HCT116 (cell line): ENCODE measurements around the gene RYR2. TPM values are rescaled to one million over a fixed set of nuclear protein-coding genes. Genes with fewer than 3 reads are reported as not detected.

Experiments used
- ATAC-seq: fragments of 200-7000 bp; cut with Tn5 transposase; 2 replicates; pipeline ENCODE4 v1.9.1; 2020; ENCODE audit warnings: mild to moderate bottlenecking, moderate library complexity
- BruUV-seq: library from RNA; stranded (reverse); fragments of 400-500 nt; replicated peaks from 2 replicates; lab custom pipeline; 2021; lab: Mats Ljungman, UMichigan
- CTCF ChIA-PET: fragments of 300-600 bp; sonication (Branson Sonifier 250); formaldehyde crosslinking; loops from one replicate; lab custom pipeline; 2021; ENCODE audit warnings: antibody characterized with exemption; lab: Charles Lee
- POLR2A ChIA-PET: fragments of 300-600, 350-600 bp; sonication (Branson Sonifier 250); formaldehyde crosslinking; loops from one replicate; lab custom pipeline; 2021; ENCODE audit warnings: antibody characterized with exemption; lab: Charles Lee
- RAD21 ChIA-PET, 2 experiments: fragments of 300-600 bp; sonication (Branson Sonifier 250); formaldehyde crosslinking; loops; one replicate each; lab custom pipeline; 2023; ENCODE audit warnings: low total read pairs in 2 of 2; ENCODE audit not compliant: uncharacterized antibody in 2 of 2, unreplicated experiment in 2 of 2, low non-redundant PET in 1 of 2; lab: Charles Lee
- DNase-seq: peaks from one replicate; pipeline ENCODE4 v3.0.0-alpha.2; 2010; ENCODE audit warnings: low read depth, low spot score
- H2AFZ ChIP-seq: fragments of 200-600 bp; shearing (Covaris generic), sonication (generic); 2 replicates; pipeline ENCODE4 v1.6.1; 2017; ENCODE audit warnings: low read depth, mixed run types, mixed read lengths, antibody characterized with exemption, low read length; ENCODE audit not compliant: poor library complexity, severe bottlenecking
- H3K27ac ChIP-seq: 2 replicates; pipeline ENCODE4 v1.5.1; 2012; ENCODE audit warnings: low read depth, low read length
- H3K27me3 ChIP-seq: fragments of 200-600 bp; sonication (generic); 2 replicates; pipeline ENCODE4 v1.6.1; 2016; ENCODE audit warnings: mixed run types, low read length, mixed read lengths; ENCODE audit not compliant: insufficient read depth
- H3K36me3 ChIP-seq, 2 experiments: fragments of 200-500 bp in 1 of 2; fragments of 200-600 bp in 1 of 2; sonication (Bioruptor generic) in 1 of 2; sonication (generic) in 1 of 2; 2 replicates each; pipeline versions ENCODE4 v1.5.1 to v1.6.1; 2014 to 2016; ENCODE audit warnings: low read length in 2 of 2, inconsistent platforms in 1 of 2, mixed read lengths in 1 of 2, mixed run types in 1 of 2; ENCODE audit not compliant: insufficient read depth in 2 of 2, control insufficient read depth in 1 of 2
- H3K4me1 ChIP-seq, 2 experiments: fragments of 200-600 bp in 1 of 2; sonication (generic) in 1 of 2; 2 replicates each; pipeline versions ENCODE4 v1.5.1 to v1.6.1; 2012 to 2017; ENCODE audit warnings: low read length in 2 of 2, inconsistent platforms in 1 of 2, mild to moderate bottlenecking in 1 of 2, mixed read lengths in 1 of 2, mixed run types in 1 of 2, moderate library complexity in 1 of 2; ENCODE audit not compliant: insufficient read depth in 2 of 2, control insufficient read depth in 1 of 2
- H3K4me2 ChIP-seq: fragments of 200-600 bp; sonication (generic); 2 replicates; pipeline ENCODE4 v1.6.1; 2017; ENCODE audit warnings: mixed run types, low read length, mixed read lengths
- H3K4me3 ChIP-seq, 2 experiments: fragments of 200-600 bp in 1 of 2; sonication (generic) in 1 of 2; replicated peaks in 1 of 2; 2 replicates each; pipeline ENCODE4 v1.5.1; 2011 to 2016; ENCODE audit warnings: low read length in 2 of 2, control low read depth in 1 of 2, low read depth in 1 of 2, mild to moderate bottlenecking in 1 of 2, mixed read lengths in 1 of 2, mixed run types in 1 of 2
- H3K79me2 ChIP-seq: fragments of 200-600 bp; sonication (generic); 2 replicates; pipeline ENCODE4 v1.6.1; 2017; ENCODE audit warnings: mild to moderate bottlenecking, mixed run types, low read length, moderate library complexity, mixed read lengths; ENCODE audit not compliant: insufficient read depth
- H3K9ac ChIP-seq: fragments of 200-600 bp; sonication (generic); 2 replicates; pipeline ENCODE4 v1.6.1; 2016; ENCODE audit warnings: low read length, mixed read lengths
- H3K9me2 ChIP-seq: fragments of 200-600 bp; sonication (generic), shearing (Covaris generic); 2 replicates; pipeline ENCODE4 v1.6.1; 2017; ENCODE audit warnings: mixed run types, mild to moderate bottlenecking, moderate library complexity; ENCODE audit not compliant: insufficient read depth
- H3K9me3 ChIP-seq, 2 experiments: fragments of 200-500 bp in 1 of 2; fragments of 200-600 bp in 1 of 2; sonication (Bioruptor generic) in 1 of 2; sonication (generic) in 1 of 2; 2 replicates each; pipeline ENCODE4 v1.6.1; 2014 to 2017; ENCODE audit warnings: low read length in 2 of 2, mixed read lengths in 2 of 2, inconsistent platforms in 1 of 2, low read depth in 1 of 2, mild to moderate bottlenecking in 1 of 2, mixed run types in 1 of 2, moderate library complexity in 1 of 2; ENCODE audit not compliant: control insufficient read depth in 1 of 2, insufficient read depth in 1 of 2
- H4K20me1 ChIP-seq: fragments of 200-600 bp; sonication (generic), shearing (Covaris generic); 2 replicates; pipeline ENCODE4 v1.6.1; 2017; ENCODE audit warnings: mixed run types, mild to moderate bottlenecking, moderate library complexity; ENCODE audit not compliant: insufficient read depth
- CBX3 ChIP-seq: IDR thresholded peaks from 2 replicates; pipeline ENCODE4 v1.6.1; 2012; ENCODE audit warnings: low read depth
- CTCF ChIP-seq, 3 experiments: fragments of 200-600 bp in 1 of 3; sonication (generic) in 1 of 3; IDR thresholded peaks in 2 of 3; conservative IDR thresholded peaks in 1 of 3; 2 replicates each; pipeline ENCODE4 v1.5.1; 2012 to 2017; ENCODE audit warnings: low read depth in 2 of 3, low read length in 2 of 3, antibody characterized with exemption in 1 of 3, borderline replicate concordance in 1 of 3, control low read depth in 1 of 3, mild to moderate bottlenecking in 1 of 3, mixed read lengths in 1 of 3, mixed run types in 1 of 3, moderate library complexity in 1 of 3; ENCODE audit not compliant: insufficient read depth in 1 of 3
- EZH2 ChIP-seq: fragments of 200-600 bp; sonication (generic); IDR thresholded peaks from 2 replicates; pipeline ENCODE4 v1.6.1; 2017; ENCODE audit warnings: antibody characterized with exemption, mixed run types
- JUND ChIP-seq: IDR thresholded peaks from 2 replicates; pipeline ENCODE4 v1.6.1; 2012
- MAX ChIP-seq: IDR thresholded peaks from 2 replicates; pipeline ENCODE4 v1.6.1; 2012
- POLR2AphosphoS5 ChIP-seq: IDR thresholded peaks from 2 replicates; pipeline ENCODE4 v1.6.1; 2011; ENCODE audit warnings: mild to moderate bottlenecking, low read depth, low read length, moderate library complexity
- RAD21 ChIP-seq: IDR thresholded peaks from 2 replicates; pipeline ENCODE4 v1.6.1; 2012; ENCODE audit warnings: low read depth, mild to moderate bottlenecking
- SIN3A ChIP-seq: IDR thresholded peaks from 2 replicates; pipeline ENCODE4 v1.6.1; 2012; ENCODE audit warnings: low read depth
- SRF ChIP-seq: IDR thresholded peaks from 2 replicates; pipeline ENCODE4 v1.6.1; 2012; ENCODE audit warnings: low read depth
- ZBTB33 ChIP-seq: IDR thresholded peaks from 2 replicates; pipeline ENCODE4 v1.6.1; 2011; ENCODE audit warnings: mild to moderate bottlenecking, low read length, moderate library complexity; ENCODE audit not compliant: insufficient replicate concordance; ENCODE audit errors: extremely low read depth
- ZNF274 ChIP-seq: fragments of 200-500 bp; sonication (Bioruptor generic); IDR thresholded peaks from 2 replicates; pipeline ENCODE4 v1.6.1; 2014; ENCODE audit warnings: mild to moderate bottlenecking, low read depth, low read length, inconsistent platforms
- intact Hi-C: fragments of 100-400 bp; cut with micrococcal nuclease; formaldehyde crosslinking; loops from 2 replicates; pipeline ENCODE4 v1.10.0; 2022
- total RNA-seq: library from RNA; stranded (reverse); gene quantifications from one replicate; pipeline ENCODE4 v1.2.1, GENCODE V29; 2021; ENCODE audit not compliant: unreplicated experiment

Gene RYR2
- total RNA-seq, 1 experiment from 2014 or later: 0.02 TPM

- intact Hi-C loops: no loop called here
- Histone ChIP-seq H3K9me3 (no peaks in the 10 kb centered on the region), H3K79me2 (no peaks in the 10 kb centered on the region), H3K4me2 (no peak overlapping the region), H3K27me3 (no peaks in the 10 kb centered on the region), H3K9me2 (no peaks in the 10 kb centered on the region), H3K36me3 (no peaks in the 10 kb centered on the region), H4K20me1 (no peaks in the 10 kb centered on the region), H3K27ac (no peak overlapping the region), H3K9ac (no peak overlapping the region), H3K4me3 (no peak overlapping the region), H2AFZ (no peak overlapping the region), H3K4me1 (no peaks in the 10 kb centered on the region)
- TF ChIP-seq SRF: no peak
- TF ChIP-seq CBX3: no peak
- no peak for TF ChIP-seq ZBTB33
- no peak for TF ChIP-seq SIN3A
- TF ChIP-seq ZNF274: no peak
- TF ChIP-seq RAD21: no peak
- DNase-seq (no peak), ATAC-seq (no peak)
- RAD21 ChIA-PET: no interaction called here
- POLR2A ChIA-PET: no interaction called here
- CTCF ChIA-PET: no interaction called here
- no TSS peak for BruUV-seq
Measured at GRCh38 chr1:237111807-237112206, 69.8 kb downstream of the RYR2 start.

GRCh38 chr1:237112663-237113062 lies 70.7 kb downstream of the RYR2 start:
- no peaks in the 10 kb centered on the region for H3K27me3 ChIP-seq
- H3K4me3 ChIP-seq: no peak overlapping the region
- BruUV-seq: no TSS peak
- ChIA-PET CTCF (no interaction called here), RAD21 (no interaction called here), POLR2A (no interaction called here)
- H3K4me1 ChIP-seq: no peaks in the 10 kb centered on the region
- DNase-seq: no peak
- H3K4me2 ChIP-seq: no peak overlapping the region
- H3K9ac ChIP-seq: no peak overlapping the region
- no peak for ATAC-seq
- no peaks in the 10 kb centered on the region for H3K36me3 ChIP-seq
- H3K9me2 ChIP-seq: no peaks in the 10 kb centered on the region
- intact Hi-C loops: no loop called here
- TF ChIP-seq EZH2 (no peak), ZNF274 (no peak), CTCF (IDR thresholded peaks at IDR 0.05 in 2 of 3, conservative IDR thresholded peaks at IDR 0.05 in 1 of 3; ENCODE audit: borderline replicate concordance in 1 of 3, insufficient read depth in 1 of 3, low read depth in 2 of 3, low read length in 2 of 3) (no peak), JUND (no peak), MAX (no peak), RAD21 (no peak), POLR2AphosphoS5 (no peak)
- H4K20me1 ChIP-seq: no peaks in the 10 kb centered on the region
- H3K27ac ChIP-seq: no peak overlapping the region
- H2AFZ ChIP-seq: no peak overlapping the region
- no peaks in the 10 kb centered on the region for H3K9me3 ChIP-seq
- H3K79me2 ChIP-seq: no peaks in the 10 kb centered on the region
